Effector CD4-positive, alpha-beta T cell (primary cell): ENCODE measurements around the gene GNAZ.

Source experiments
- DNase-seq: peaks from one replicate; pipeline ENCODE4 v3.0.0-alpha.2; 2020

GNAZ gene

GRCh38 chr22:23079240-23079768 lies 9.0 kb downstream of the GNAZ start:
- DNase-seq: no peak

GRCh38 chr22:23079814-23080521 lies 9.6 kb downstream of the GNAZ start:
- no peak for DNase-seq

- no peak for DNase-seq
Observed at GRCh38 chr22:23080613-23081290, 10.4 kb downstream of the GNAZ start.

- DNase-seq: no peak
Observed at GRCh38 chr22:23082534-23083314, 12.4 kb downstream of the GNAZ start.

GRCh38 chr22:23083315-23084021 lies 13.1 kb downstream of the GNAZ start:
- no peak for DNase-seq

GRCh38 chr22:23084453-23085350 lies 14.4 kb downstream of the GNAZ start:
- no peak for DNase-seq

- no peak for DNase-seq
Observed at GRCh38 chr22:23085351-23085671, 15.0 kb downstream of the GNAZ start.

- no peak for DNase-seq
Observed at GRCh38 chr22:23085785-23086184, 15.5 kb downstream of the GNAZ start.

GRCh38 chr22:23086263-23086662 lies 15.9 kb downstream of the GNAZ start:
- DNase-seq: no peak

GRCh38 chr22:23086787-23087186 lies 16.5 kb downstream of the GNAZ start:
- DNase-seq: no peak

- no peak for DNase-seq
Observed at GRCh38 chr22:23088199-23088604, 17.9 kb downstream of the GNAZ start.

GRCh38 chr22:23089010-23089409 lies 18.7 kb downstream of the GNAZ start:
- no peak for DNase-seq

GRCh38 chr22:23089633-23090456 lies 19.5 kb downstream of the GNAZ start:
- DNase-seq: no peak

- no peak for DNase-seq
Observed at GRCh38 chr22:23090457-23090835, 20.1 kb downstream of the GNAZ start.

GRCh38 chr22:23091760-23092159 lies 21.4 kb downstream of the GNAZ start:
- DNase-seq: no peak

GRCh38 chr22:23092217-23092955 lies 22.1 kb downstream of the GNAZ start:
- no peak for DNase-seq

- DNase-seq: no peak
Observed at GRCh38 chr22:23093051-23093788, 22.9 kb downstream of the GNAZ start.

GRCh38 chr22:23094260-23094659 lies 23.9 kb downstream of the GNAZ start:
- no peak for DNase-seq
